ENCODE data around the gene ITPA. TPM values are rescaled to one million over a fixed set of nuclear protein-coding genes. Genes with fewer than 3 reads are reported as not detected.

ITPA gene
- total RNA-seq (2021; fragmentation: NEBNext Ultra II Directional; extraction: Animal tissue kit (Norgen Biotek cat#: 25700)) (80.9 and 94.0 TPM in 2 replicates), polyA plus RNA-seq (2011; rRNA removed) (88.2 and 90.3 TPM in 2 replicates), polyA minus RNA-seq (2011; rRNA and poly(A)+ RNA removed) (14.7 and 15.6 TPM in 2 replicates)
- 76.8 TPM for polyA plus RNA-seq (2011; cell fraction: cytosol; rRNA removed)
- polyA plus RNA-seq (2011; cell fraction: nucleus; rRNA removed): 68.8 TPM
- 78.5 to 95.4 TPM (median 90.5 TPM) in 4 replicates for polyA plus RNA-seq (2012, experiment 1 of 2)
- polyA plus RNA-seq (2012, experiment 2 of 2): 85.8 TPM
- polyA plus RNA-seq (2013, experiment 1 of 2): 73.6 TPM
- 72.9 TPM for polyA plus RNA-seq (2013, experiment 2 of 2)
- polyA minus RNA-seq (2011; cell fraction: cytosol; rRNA and poly(A)+ RNA removed): 22.7 TPM
- polyA minus RNA-seq (2011; cell fraction: nucleus; rRNA and poly(A)+ RNA removed): 13.9 TPM
- long read RNA-seq, experiment 1, transcript ITPA-207 (2 exons, 670 nt): minor isoform, 5 of 125 reads
- long read RNA-seq, experiment 1, transcript ITPA-201 (8 exons, 1,185 nt): major isoform, 78 of 125 reads
- long read RNA-seq, experiment 1, partial matches to known transcripts: 18 of 125 reads
- long read RNA-seq, experiment 1, other reads (novel, unspliced or antisense): 19 of 125 reads
- long read RNA-seq, experiment 2, transcript ITPA-201 (8 exons, 1,185 nt): major isoform, 162 of 184 reads
- long read RNA-seq, experiment 2, transcript ITPA-202 (6 exons, 897 nt): minor isoform, 7 of 184 reads
- long read RNA-seq, experiment 2, partial matches to known transcripts: 1 of 184 reads
- long read RNA-seq, experiment 2, other reads (novel, unspliced or antisense): 9 of 184 reads

DNA sequence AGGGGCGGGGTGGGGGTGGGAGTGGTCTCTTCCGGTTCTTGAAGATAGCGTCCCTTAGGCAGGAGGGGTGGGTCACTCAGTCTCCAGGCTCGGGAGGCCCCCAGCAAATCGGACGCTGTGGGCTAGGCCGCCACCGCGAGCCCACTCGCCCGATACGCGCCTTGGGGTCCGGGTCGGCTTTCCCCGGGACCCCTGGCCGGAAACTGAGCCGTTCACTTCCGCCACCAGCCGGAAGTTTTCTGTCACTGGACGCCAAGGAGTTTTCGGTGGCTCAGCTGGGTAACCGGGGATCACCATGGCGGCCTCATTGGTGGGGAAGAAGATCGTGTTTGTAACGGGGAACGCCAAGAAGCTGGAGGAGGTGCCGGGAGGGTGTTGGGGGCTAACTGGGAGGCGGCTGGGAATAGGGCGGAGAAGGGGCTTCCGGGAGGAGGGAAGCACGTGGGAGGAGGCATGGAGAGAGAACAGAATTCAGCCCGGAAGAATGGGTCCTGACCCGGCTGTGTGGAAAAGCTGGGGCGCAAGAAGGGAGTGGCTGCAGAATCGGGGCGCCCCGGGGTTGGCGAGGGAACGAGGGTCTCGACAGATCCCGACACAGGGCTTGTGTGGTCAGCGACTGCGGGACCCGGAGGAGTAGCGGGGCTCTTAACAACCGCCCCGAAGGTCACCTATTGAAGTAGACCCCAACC is at the start of gene ITPA:
ITPA (plus strand) TSS at position 242 of the 689 bp plus-strand sequence; CDS start at position 296, 54 bp downstream.
- Histone ChIP-seq H4K5ac (ENCODE audit: insufficient read length, low read depth, low read length) (peak within 1 kb of the TSS; percentile 82), H3K79me2 (ENCODE audit: control insufficient read depth in 1 of 2, insufficient read depth in 2 of 2, low read length in 2 of 2) (peaks cover 4 to 22% of the 10 kb centered on the region in 2 experiments; a peak in 3 of 4 replicates), H4K8ac (ENCODE audit: extremely low read depth, insufficient read depth, low read length) (0 out of 2 replicates have a peak within 1 kb of the TSS, but pooled peaks have one; percentile 20), H2BK120ac (replicated peaks; ENCODE audit: low read depth, low read length) (no peak within 1 kb of the TSS), H3K14ac (ENCODE audit: insufficient read length) (no peak within 1 kb of the TSS), H3K27ac (ENCODE audit: low read depth, low read length) (peak within 1 kb of the TSS; percentile 23; the same call in 1 of the 2 replicates), H3K36me3 (ENCODE audit: control insufficient read depth in 2 of 4, insufficient read depth in 4 of 4, low read length in 3 of 4) (peaks cover 4 to 12% (median 8%) of the 10 kb centered on the region in 4 experiments; a peak in 7 of 8 replicates), H3K23me2 (ENCODE audit: low read depth, low read length) (peaks cover 12% of the 10 kb centered on the region), H2BK15ac (ENCODE audit: low read length) (no peak within 1 kb of the TSS; the same call in 1 of the 2 replicates), H2BK12ac (ENCODE audit: low read depth, low read length) (no peak within 1 kb of the TSS; the same call in 1 of the 2 replicates), H3K56ac (replicated peaks; ENCODE audit: insufficient read length, low read depth, low read length) (peak within 1 kb of the TSS; percentile 33), H3K4ac (replicated peaks; ENCODE audit: insufficient read length, low read depth, low read length) (peak within 1 kb of the TSS; percentile 27), H4K20me1 (replicated peaks in 1 of 2; ENCODE audit: control insufficient read depth in 1 of 2, insufficient read depth in 2 of 2, low read length in 2 of 2) (peaks cover 0 to 2% of the 10 kb centered on the region in 2 experiments), H3K4me3 (ENCODE audit: extremely low read depth in 1 of 4, insufficient read depth in 2 of 4, low read depth in 3 of 4, low read length in 4 of 4) (peak within 1 kb of the TSS; percentile 90 to 96 (median 94)), H3K4me1 (replicated peaks in 1 of 4; ENCODE audit: control insufficient read depth in 3 of 4, insufficient read depth in 4 of 4, low read length in 3 of 4) (peaks cover 0 to 9% (median 1%) of the 10 kb centered on the region in 4 experiments; a peak in 4 of 7 replicates), H3K18ac (ENCODE audit: extremely low read depth, low read length) (peak within 1 kb of the TSS; percentile 43), H3K9ac (replicated peaks in 1 of 4; ENCODE audit: extremely low read depth in 1 of 4, low read depth in 3 of 4, low read length in 3 of 4) (peak within 1 kb of the TSS; percentile 35 to 90 (median 56)), H2AFZ (ENCODE audit: low read length) (peak within 1 kb of the TSS; percentile 73; the same call in 1 of the 2 replicates), H2AK5ac (ENCODE audit: low read depth, low read length) (peak within 1 kb of the TSS; percentile 75; the same call in 1 of the 2 replicates), H3K23ac (ENCODE audit: insufficient read length) (no peak within 1 kb of the TSS), H2BK20ac (ENCODE audit: low read length) (no peak within 1 kb of the TSS), H3K27me3 (replicated peaks in 1 of 4; ENCODE audit: control insufficient read depth in 3 of 4, extremely low read depth in 1 of 4, insufficient read depth in 3 of 4, low read length in 3 of 4) (no peaks in the 10 kb centered on the region), H2BK5ac (ENCODE audit: low read depth, low read length) (peak within 1 kb of the TSS; percentile 72; the same call in 1 of the 2 replicates), H3K79me1 (ENCODE audit: low read depth, low read length) (peaks cover 13% of the 10 kb centered on the region), H3K9me3 (ENCODE audit: insufficient read depth in 2 of 2, low read depth in 1 of 2, low read length in 1 of 2) (no peaks in the 10 kb centered on the region), H3K4me2 (ENCODE audit: insufficient read depth in 1 of 2, low read depth in 2 of 2, low read length in 2 of 2) (peak within 1 kb of the TSS; percentile 94 to 97), H4K91ac (replicated peaks; ENCODE audit: insufficient read length, low read length) (peak within 1 kb of the TSS; percentile 30)
- WGBS, 2 experiments (ENCODE audit: extremely low coverage in 1 of 2, insufficient coverage in 1 of 2, insufficient read length in 1 of 2, insufficient replicate concordance in 2 of 2, low coverage in 1 of 2, low lambda C conversion rate in 2 of 2, missing lambda C conversion rate in 1 of 2): 1% methylated on average over 40 of the region's 48 CpGs; no CpG with 5 or more reads in 1 of the 2 experiments
- no peak for FAIRE-seq
- DNase-seq (ENCODE audit: low read depth in 1 of 2, low spot score in 2 of 2): peak in 1 of 2 experiments; percentile 77
- ChIA-PET CTCF (ENCODE audit: partially characterized antibody) (interaction anchor here (0.9 to 2.2 kb wide), 4 partner anchors 9 to 56 kb away, joined by 3 to 6 read pairs (median 4); no protein-coding TSS in a partner anchor), POLR2A (ENCODE audit: partially characterized antibody) (interaction anchor here (0.6 to 3.6 kb wide), 12 partner anchors 9 to 164 kb away, joined by 3 to 14 read pairs (median 4); partner anchors contain the start of genes FASTKD5, LZTS3, MRPS26 and SLC4A11)
- TF ChIP-seq KDM1A (IDR thresholded peaks at IDR 0.05; ENCODE audit: borderline replicate concordance, low read length) (no peak), EZH2 (IDR thresholded peaks at IDR 0.05; ENCODE audit: low read depth, low read length, severe bottlenecking) (no peak)
- TF ChIP-seq, protein P1, sequence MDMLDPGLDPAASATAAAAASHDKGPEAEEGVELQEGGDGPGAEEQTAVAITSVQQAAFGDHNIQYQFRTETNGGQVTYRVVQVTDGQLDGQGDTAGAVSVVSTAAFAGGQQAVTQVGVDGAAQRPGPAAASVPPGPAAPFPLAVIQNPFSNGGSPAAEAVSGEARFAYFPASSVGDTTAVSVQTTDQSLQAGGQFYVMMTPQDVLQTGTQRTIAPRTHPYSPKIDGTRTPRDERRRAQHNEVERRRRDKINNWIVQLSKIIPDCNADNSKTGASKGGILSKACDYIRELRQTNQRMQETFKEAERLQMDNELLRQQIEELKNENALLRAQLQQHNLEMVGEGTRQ (IDR thresholded peaks at IDR 0.05; ENCODE audit: low read length): no peak
- TF ChIP-seq, protein P2, sequence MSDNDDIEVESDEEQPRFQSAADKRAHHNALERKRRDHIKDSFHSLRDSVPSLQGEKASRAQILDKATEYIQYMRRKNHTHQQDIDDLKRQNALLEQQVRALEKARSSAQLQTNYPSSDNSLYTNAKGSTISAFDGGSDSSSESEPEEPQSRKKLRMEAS (IDR thresholded peaks at IDR 0.05): peak; percentile 79
